Astrocyte (in vitro differentiated cells and primary cell): Measurements from ENCODE around the gene TMEM273.

Source experiments
- CTCF ChIP-seq: IDR thresholded peaks from 2 replicates; pipeline ENCODE4 v1.5.1; 2011; ENCODE audit warnings: low read depth, mild to moderate bottlenecking, inconsistent platforms, low read length, moderate library complexity; ENCODE audit not compliant: insufficient read depth
- EZH2 ChIP-seq: IDR thresholded peaks from 2 replicates; pipeline ENCODE4 v1.6.1; 2012; ENCODE audit warnings: mild to moderate bottlenecking, low read length, inconsistent platforms; ENCODE audit not compliant: insufficient read depth

- TF ChIP-seq CTCF: no peak
- TF ChIP-seq EZH2: no peak
Observed at GRCh38 chr10:49173853-49174252, 14.3 kb downstream of the TMEM273 start.
